GM19193 (cell line): Measurements from ENCODE around the gene RNF144A.

ENCODE experiments used
- POLR2A ChIP-seq: IDR thresholded peaks from 4 replicates; pipeline ENCODE4 v1.6.1; 2011; ENCODE audit not compliant: insufficient read depth, insufficient read length; ENCODE audit errors: extremely low read depth

The RNF144A gene

GRCh38 chr2:6933911-6934310, 16.7 kb downstream of the RNF144A start:
- no peak for TF ChIP-seq POLR2A

- TF ChIP-seq POLR2A = no peak
These were observed 17.1 kb downstream of the RNF144A start for GRCh38 chr2:6934345-6934744.

GRCh38 chr2:6934758-6935651, 17.8 kb downstream of the RNF144A start:
- no peak for TF ChIP-seq POLR2A

GRCh38 chr2:6937157-6937556, 19.9 kb downstream of the RNF144A start:
- TF ChIP-seq POLR2A = no peak

GRCh38 chr2:6937582-6937981, 20.4 kb downstream of the RNF144A start:
- TF ChIP-seq POLR2A = no peak

GRCh38 chr2:6939071-6939470, 21.9 kb downstream of the RNF144A start:
- TF ChIP-seq POLR2A = no peak

GRCh38 chr2:6940820-6941219, 23.6 kb downstream of the RNF144A start:
- TF ChIP-seq POLR2A = no peak

- TF ChIP-seq POLR2A = no peak
These were observed 24.3 kb downstream of the RNF144A start for GRCh38 chr2:6941299-6942046.

- no peak for TF ChIP-seq POLR2A
These were observed 25.6 kb downstream of the RNF144A start for GRCh38 chr2:6942848-6943247.

- no peak for TF ChIP-seq POLR2A
These were observed 26.3 kb downstream of the RNF144A start for GRCh38 chr2:6943523-6943922.

- TF ChIP-seq POLR2A = no peak
These were observed 26.8 kb downstream of the RNF144A start for GRCh38 chr2:6943971-6944370.

GRCh38 chr2:6944555-6944954, 27.3 kb downstream of the RNF144A start:
- TF ChIP-seq POLR2A = no peak

GRCh38 chr2:6945087-6945813, 28.0 kb downstream of the RNF144A start:
- no peak for TF ChIP-seq POLR2A

GRCh38 chr2:6945821-6946220, 28.6 kb downstream of the RNF144A start:
- TF ChIP-seq POLR2A = no peak

GRCh38 chr2:6946722-6947121, 29.5 kb downstream of the RNF144A start:
- TF ChIP-seq POLR2A = no peak
